Measurements from ENCODE around the gene CACNB2.
"Not testable (repeated sequence)": the region's sequence is repeated elsewhere in the genome, so short reads cannot be mapped to it uniquely, and the experiment has no call there.

Gene CACNB2

DNA sequence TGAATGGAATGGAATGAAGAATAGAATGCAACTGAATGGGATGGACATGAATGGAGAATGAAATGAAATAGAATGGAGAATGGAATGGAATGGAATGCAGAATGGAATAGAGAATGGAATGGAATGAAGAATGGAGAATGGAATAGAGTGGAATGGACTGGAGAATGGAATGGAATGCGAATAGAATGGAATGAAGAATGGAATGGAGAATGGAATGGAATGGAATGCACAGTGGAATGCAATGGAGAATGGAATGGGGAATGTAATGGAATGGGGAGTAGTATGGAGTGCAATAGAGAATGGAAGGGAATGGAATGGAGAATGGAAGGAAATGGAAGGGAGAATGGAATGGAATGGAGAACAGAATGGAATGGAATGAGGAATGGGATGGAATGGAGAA lies 417.7 kb downstream of the CACNB2 start:
- H3K36me3 ChIP-seq (ENCODE audit: control insufficient read depth in 1 of 2, insufficient read depth in 2 of 2, low read length in 2 of 2) = peaks cover 15 to 72% of the 10 kb centered on the region in 2 donors
- no peaks in the 10 kb centered on the region for H3K27me3 ChIP-seq (ENCODE audit: control insufficient read depth in 1 of 2, insufficient read depth in 2 of 2, low read length in 2 of 2)
- no peak overlapping the region for H3K4me3 ChIP-seq (ENCODE audit: low read depth in 1 of 2, low read length in 2 of 2)
- peaks cover 29 to 70% of the 10 kb centered on the region in 2 donors for H3K9me3 ChIP-seq (ENCODE audit: control insufficient read depth in 1 of 2, low read length in 2 of 2)
- no peak overlapping the region for H3K27ac ChIP-seq (ENCODE audit: low read depth, low read length)
- no peak overlapping the region for H3K9ac ChIP-seq (ENCODE audit: low read depth in 1 of 2, low read length in 2 of 2)
- H3K4me1 ChIP-seq (ENCODE audit: control insufficient read depth in 1 of 2, insufficient read depth in 2 of 2, low read length in 2 of 2) = no peaks in the 10 kb centered on the region

DNA sequence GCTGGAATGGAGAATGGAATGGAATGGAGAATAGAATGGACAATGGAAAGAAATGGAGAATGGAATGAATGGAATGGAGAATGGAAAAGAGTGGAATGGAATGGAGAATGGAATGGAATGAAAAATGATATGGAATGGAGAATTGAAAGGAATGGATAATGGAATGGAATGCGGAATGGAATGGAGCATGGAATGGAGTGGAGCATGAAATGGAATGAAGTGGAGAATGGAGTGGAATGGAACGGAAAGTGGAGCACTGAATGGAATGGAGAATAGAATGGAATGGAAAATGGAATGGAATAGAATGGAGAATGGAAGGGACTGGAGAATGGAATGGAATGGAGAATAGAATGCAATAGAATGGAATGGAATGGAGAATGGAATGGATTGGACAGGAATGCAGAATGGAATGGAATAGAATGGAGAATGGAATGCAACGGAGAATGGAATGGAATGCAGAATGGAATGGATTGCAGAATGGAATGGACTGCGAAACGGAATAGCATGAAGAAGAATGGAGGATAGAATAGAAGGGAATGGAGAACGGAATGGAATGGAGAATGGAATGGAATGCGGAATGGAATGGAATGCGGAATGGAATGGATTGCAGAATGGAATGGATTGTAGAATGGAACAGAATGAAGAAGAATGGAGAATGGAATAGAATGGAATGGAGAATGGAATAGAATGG lies 421.8 kb downstream of the CACNB2 start:
- Histone ChIP-seq H3K4me1 (ENCODE audit: control insufficient read depth in 1 of 2, insufficient read depth in 2 of 2, low read length in 2 of 2) (no peaks in the 10 kb centered on the region), H3K27me3 (ENCODE audit: control insufficient read depth in 1 of 2, insufficient read depth in 2 of 2, low read length in 2 of 2) (no peaks in the 10 kb centered on the region), H3K9me3 (ENCODE audit: control insufficient read depth in 1 of 2, low read length in 2 of 2) (peaks cover 34 to 78% of the 10 kb centered on the region in 2 donors), H3K9ac (ENCODE audit: low read depth in 1 of 2, low read length in 2 of 2) (no peak overlapping the region), H3K4me3 (ENCODE audit: low read depth in 1 of 2, low read length in 2 of 2) (no peak overlapping the region), H3K36me3 (ENCODE audit: control insufficient read depth in 1 of 2, insufficient read depth in 2 of 2, low read length in 2 of 2) (peaks cover 3 to 46% of the 10 kb centered on the region in 2 donors), H3K27ac (ENCODE audit: low read depth, low read length) (no peak overlapping the region)

- Histone ChIP-seq H3K27ac (ENCODE audit: low read depth, low read length) (no peak overlapping the region), H3K27me3 (ENCODE audit: control insufficient read depth in 1 of 2, insufficient read depth in 2 of 2, low read length in 2 of 2) (no peaks in the 10 kb centered on the region), H3K4me1 (ENCODE audit: control insufficient read depth in 1 of 2, insufficient read depth in 2 of 2, low read length in 2 of 2) (no peaks in the 10 kb centered on the region), H3K4me3 (ENCODE audit: low read depth in 1 of 2, low read length in 2 of 2) (no peak overlapping the region), H3K9me3 (ENCODE audit: control insufficient read depth in 1 of 2, low read length in 2 of 2) (peaks cover 34 to 80% of the 10 kb centered on the region in 2 donors), H3K36me3 (ENCODE audit: control insufficient read depth in 1 of 2, insufficient read depth in 2 of 2, low read length in 2 of 2) (peaks cover 3 to 34% of the 10 kb centered on the region in 2 donors), H3K9ac (ENCODE audit: low read depth in 1 of 2, low read length in 2 of 2) (no peak overlapping the region)
These were observed 422.9 kb downstream of the CACNB2 start for GRCh38 chr10:18563003-18563726.

- peaks cover 0 to 17% of the 10 kb centered on the region in 2 donors for H3K36me3 ChIP-seq (ENCODE audit: control insufficient read depth in 1 of 2, insufficient read depth in 2 of 2, low read length in 2 of 2)
- no peak overlapping the region for H3K9ac ChIP-seq (ENCODE audit: low read depth in 1 of 2, low read length in 2 of 2)
- no peaks in the 10 kb centered on the region for H3K4me1 ChIP-seq (ENCODE audit: control insufficient read depth in 1 of 2, insufficient read depth in 2 of 2, low read length in 2 of 2)
- H3K27me3 ChIP-seq (ENCODE audit: control insufficient read depth in 1 of 2, insufficient read depth in 2 of 2, low read length in 2 of 2) = no peaks in the 10 kb centered on the region
- H3K27ac ChIP-seq (ENCODE audit: low read depth, low read length) = no peak overlapping the region
- no peak overlapping the region for H3K4me3 ChIP-seq (ENCODE audit: low read depth in 1 of 2, low read length in 2 of 2)
- peaks cover 20 to 78% of the 10 kb centered on the region in 2 donors for H3K9me3 ChIP-seq (ENCODE audit: control insufficient read depth in 1 of 2, low read length in 2 of 2)
These were observed 424.8 kb downstream of the CACNB2 start for GRCh38 chr10:18565006-18565405.

DNA sequence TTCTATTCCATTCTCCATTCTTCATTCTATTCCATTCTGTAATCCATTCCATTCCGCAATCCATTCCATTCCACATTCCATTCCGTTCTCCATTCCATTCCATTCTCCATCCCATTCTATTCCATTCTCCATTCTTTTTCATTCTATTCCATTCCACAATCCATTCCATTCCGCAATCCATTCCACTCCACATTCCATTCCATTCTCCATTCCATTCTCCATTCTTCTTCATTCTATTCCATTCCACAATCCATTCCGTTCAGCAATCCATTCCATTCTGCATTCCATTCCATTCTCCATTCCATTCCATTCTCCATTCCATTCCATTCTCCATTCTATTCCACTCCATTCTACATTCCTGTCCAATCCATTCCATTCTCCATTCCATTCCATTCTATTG lies 426.0 kb downstream of the CACNB2 start:
- Histone ChIP-seq H3K36me3 (ENCODE audit: control insufficient read depth in 1 of 2, insufficient read depth in 2 of 2, low read length in 2 of 2) (peaks cover 0 to 17% of the 10 kb centered on the region in 2 donors), H3K4me1 (ENCODE audit: control insufficient read depth in 1 of 2, insufficient read depth in 2 of 2, low read length in 2 of 2) (no peaks in the 10 kb centered on the region), H3K4me3 (ENCODE audit: low read depth in 1 of 2, low read length in 2 of 2) (no peak overlapping the region), H3K9me3 (ENCODE audit: control insufficient read depth in 1 of 2, low read length in 2 of 2) (peaks cover 22 to 82% of the 10 kb centered on the region in 2 donors), H3K27ac (ENCODE audit: low read depth, low read length) (no peak overlapping the region), H3K9ac (ENCODE audit: low read depth in 1 of 2, low read length in 2 of 2) (no peak overlapping the region), H3K27me3 (ENCODE audit: control insufficient read depth in 1 of 2, insufficient read depth in 2 of 2, low read length in 2 of 2) (no peaks in the 10 kb centered on the region)

- H3K9me3 ChIP-seq (ENCODE audit: control insufficient read depth in 1 of 2, low read length in 2 of 2) = peaks cover 26 to 87% of the 10 kb centered on the region in 2 donors
These were observed 427.2 kb downstream of the CACNB2 start for GRCh38 chr10:18567343-18567856.

DNA sequence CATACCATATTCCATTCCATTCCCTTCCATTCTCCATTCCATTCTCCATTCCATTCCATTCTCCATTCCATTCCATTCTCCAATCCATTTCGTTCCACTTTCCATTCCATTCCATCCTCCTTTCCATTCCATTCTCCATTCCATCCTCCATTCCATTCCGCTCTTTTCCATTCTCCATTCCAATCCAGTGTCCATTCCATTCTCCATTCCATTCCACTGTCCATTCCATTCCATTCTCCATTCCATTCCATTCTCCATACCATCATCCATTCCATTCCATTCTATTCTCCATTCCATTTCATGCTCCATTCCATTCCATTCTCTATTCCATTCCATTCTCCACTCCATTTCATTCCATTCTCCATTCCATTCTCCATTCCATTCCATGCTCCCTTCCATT lies 430.2 kb downstream of the CACNB2 start:
- not testable (repeated sequence) for H3K27ac ChIP-seq (ENCODE audit: low read depth, low read length); H3K4me1 ChIP-seq (ENCODE audit: control insufficient read depth in 1 of 2, insufficient read depth in 2 of 2, low read length in 2 of 2); H3K27me3 ChIP-seq (ENCODE audit: control insufficient read depth in 1 of 2, insufficient read depth in 2 of 2, low read length in 2 of 2); H3K4me3 ChIP-seq (ENCODE audit: low read depth in 1 of 2, low read length in 2 of 2); H3K9ac ChIP-seq (ENCODE audit: low read depth in 1 of 2, low read length in 2 of 2); H3K36me3 ChIP-seq (ENCODE audit: control insufficient read depth in 1 of 2, insufficient read depth in 2 of 2, low read length in 2 of 2)
- peaks cover 25 to 80% of the 10 kb centered on the region in 2 donors for H3K9me3 ChIP-seq (ENCODE audit: control insufficient read depth in 1 of 2, low read length in 2 of 2)

More at GRCh38 chr10:18567343-18567856, 427.2 kb downstream of the CACNB2 start:
- Histone ChIP-seq H3K27me3 (ENCODE audit: control insufficient read depth in 1 of 2, insufficient read depth in 2 of 2, low read length in 2 of 2) (no peaks in the 10 kb centered on the region), H3K4me1 (ENCODE audit: control insufficient read depth in 1 of 2, insufficient read depth in 2 of 2, low read length in 2 of 2) (no peaks in the 10 kb centered on the region), H3K36me3 (ENCODE audit: control insufficient read depth in 1 of 2, insufficient read depth in 2 of 2, low read length in 2 of 2) (peaks cover 0 to 9% of the 10 kb centered on the region in 2 donors), H3K4me3 (ENCODE audit: low read depth in 1 of 2, low read length in 2 of 2) (no peak overlapping the region), H3K9ac (ENCODE audit: low read depth in 1 of 2, low read length in 2 of 2) (no peak overlapping the region), H3K27ac (ENCODE audit: low read depth, low read length) (no peak overlapping the region)

DNA sequence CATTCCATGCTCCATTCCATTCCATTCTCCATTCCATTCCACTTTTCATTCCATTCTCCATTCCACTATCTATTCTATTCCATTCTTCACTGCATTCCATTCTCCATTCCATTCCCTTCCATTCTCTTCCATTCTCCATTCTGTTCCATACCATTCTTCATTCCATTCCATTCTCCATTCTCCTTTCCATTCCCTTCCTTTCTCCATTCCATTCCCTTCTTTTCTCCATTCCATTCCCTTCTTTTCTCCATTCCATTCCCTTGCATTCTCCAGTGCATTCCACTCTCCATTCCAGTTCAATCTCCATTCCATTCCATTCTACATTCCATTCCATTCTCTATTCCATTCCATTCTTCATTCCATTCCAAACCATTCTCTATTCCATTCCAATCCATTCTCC lies 430.9 kb downstream of the CACNB2 start:
- Histone ChIP-seq H3K9ac (ENCODE audit: low read depth in 1 of 2, low read length in 2 of 2) (no peak overlapping the region), H3K4me3 (ENCODE audit: low read depth in 1 of 2, low read length in 2 of 2) (no peak overlapping the region), H3K27me3 (ENCODE audit: control insufficient read depth in 1 of 2, insufficient read depth in 2 of 2, low read length in 2 of 2) (no peaks in the 10 kb centered on the region), H3K4me1 (ENCODE audit: control insufficient read depth in 1 of 2, insufficient read depth in 2 of 2, low read length in 2 of 2) (no peaks in the 10 kb centered on the region), H3K9me3 (ENCODE audit: control insufficient read depth in 1 of 2, low read length in 2 of 2) (peaks cover 23 to 73% of the 10 kb centered on the region in 2 donors), H3K27ac (ENCODE audit: low read depth, low read length) (no peak overlapping the region), H3K36me3 (ENCODE audit: control insufficient read depth in 1 of 2, insufficient read depth in 2 of 2, low read length in 2 of 2) (no peaks in the 10 kb centered on the region)

DNA sequence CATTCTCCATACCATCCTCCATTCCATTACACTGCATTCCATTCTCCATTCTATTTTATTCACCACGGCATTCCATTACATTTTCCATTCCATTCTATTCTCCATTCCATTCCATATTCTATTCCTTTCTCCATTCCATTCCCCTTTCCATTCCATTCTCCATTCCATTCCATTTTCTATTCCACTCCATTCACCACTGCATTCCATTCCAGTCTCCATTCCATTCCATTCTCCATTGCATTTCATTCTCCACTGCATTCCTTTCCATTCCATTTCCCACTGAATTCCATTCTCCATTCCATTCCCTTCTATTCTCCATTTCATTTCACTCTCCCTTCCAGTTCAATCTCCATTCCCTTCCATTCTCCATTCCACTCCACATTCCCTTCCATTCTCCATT lies 431.6 kb downstream of the CACNB2 start:
- no peak overlapping the region for H3K9ac ChIP-seq (ENCODE audit: low read depth in 1 of 2, low read length in 2 of 2)
- no peak overlapping the region for H3K4me3 ChIP-seq (ENCODE audit: low read depth in 1 of 2, low read length in 2 of 2)
- H3K4me1 ChIP-seq (ENCODE audit: control insufficient read depth in 1 of 2, insufficient read depth in 2 of 2, low read length in 2 of 2) = no peaks in the 10 kb centered on the region
- peaks cover 18 to 66% of the 10 kb centered on the region in 2 donors for H3K9me3 ChIP-seq (ENCODE audit: control insufficient read depth in 1 of 2, low read length in 2 of 2)
- no peak overlapping the region for H3K27ac ChIP-seq (ENCODE audit: low read depth, low read length)
- no peaks in the 10 kb centered on the region for H3K27me3 ChIP-seq (ENCODE audit: control insufficient read depth in 1 of 2, insufficient read depth in 2 of 2, low read length in 2 of 2)
- H3K36me3 ChIP-seq (ENCODE audit: control insufficient read depth in 1 of 2, insufficient read depth in 2 of 2, low read length in 2 of 2) = no peaks in the 10 kb centered on the region

- H3K27me3 ChIP-seq (ENCODE audit: control insufficient read depth in 1 of 2, insufficient read depth in 2 of 2, low read length in 2 of 2) = no peaks in the 10 kb centered on the region
- no peak overlapping the region for H3K27ac ChIP-seq (ENCODE audit: low read depth, low read length)
- H3K4me1 ChIP-seq (ENCODE audit: control insufficient read depth in 1 of 2, insufficient read depth in 2 of 2, low read length in 2 of 2) = no peaks in the 10 kb centered on the region
- no peak overlapping the region for H3K9ac ChIP-seq (ENCODE audit: low read depth in 1 of 2, low read length in 2 of 2)
- H3K36me3 ChIP-seq (ENCODE audit: control insufficient read depth in 1 of 2, insufficient read depth in 2 of 2, low read length in 2 of 2) = peaks cover 0 to 1% of the 10 kb centered on the region in 2 donors
- H3K4me3 ChIP-seq (ENCODE audit: low read depth in 1 of 2, low read length in 2 of 2) = no peak overlapping the region
- peaks cover 16 to 55% of the 10 kb centered on the region in 2 donors for H3K9me3 ChIP-seq (ENCODE audit: control insufficient read depth in 1 of 2, low read length in 2 of 2)
These were observed 432.8 kb downstream of the CACNB2 start for GRCh38 chr10:18572959-18573561.
